GM13976 (cell line): ENCODE data around the gene NR6A1.

ENCODE experiments used
- DNase-seq: peaks from one replicate; pipeline ENCODE4 v3.0.0; 2012; ENCODE audit warnings: low spot score
- in situ Hi-C: fragments of 300-500 bp; cut with MboI; formaldehyde crosslinking; loops from one replicate; pipeline ENCODE4 v1.12.0; 2022; ENCODE audit warnings: low sequenced_read_pairs, mixed read lengths, inconsistent platforms; ENCODE audit not compliant: unreplicated experiment
- TF ChIP-seq, protein P1 (sequence below): IDR thresholded peaks from 2 replicates; pipeline ENCODE4 v1.5.1; 2012; ENCODE audit warnings: borderline replicate concordance, mild to moderate bottlenecking; ENCODE audit not compliant: insufficient read depth; ENCODE audit errors: extremely low read depth, missing control alignments, control extremely low read depth

Gene NR6A1

DNA sequence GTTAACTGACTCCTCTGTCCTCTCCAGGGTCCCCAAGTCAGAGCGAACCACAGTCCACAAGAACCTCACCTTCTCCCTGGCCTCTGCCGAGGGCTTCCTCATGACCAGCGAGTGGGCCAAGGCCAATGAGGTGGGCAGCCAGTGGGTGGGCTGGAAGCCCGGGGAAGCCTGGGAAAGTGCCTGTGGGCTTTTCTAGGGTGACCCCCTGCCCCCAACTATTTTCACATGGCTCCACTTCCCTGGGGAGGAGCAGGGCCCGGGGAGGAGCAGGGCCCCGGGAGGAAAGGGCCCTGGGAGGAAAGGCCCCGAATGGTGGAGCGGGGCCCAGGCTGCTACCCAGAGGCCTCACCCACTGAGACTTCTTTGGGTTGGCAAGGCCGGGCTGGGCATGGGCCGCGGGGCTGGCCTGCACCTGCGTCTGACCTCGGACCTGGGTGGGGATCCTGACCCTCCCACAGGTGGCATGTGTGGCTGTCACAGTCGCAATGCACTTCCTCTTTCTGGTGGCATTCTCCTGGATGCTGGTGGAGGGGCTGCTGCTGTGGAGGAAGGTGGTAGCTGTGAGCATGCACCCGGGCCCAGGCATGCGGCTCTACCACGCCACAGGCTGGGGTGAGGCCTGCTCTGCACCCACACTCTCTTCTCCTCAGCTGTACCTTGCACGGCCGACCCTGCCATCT lies 302.9 kb downstream of the NR6A1 start:
- in situ Hi-C loops, result no loop called here
- no peak for DNase-seq
- TF ChIP-seq, protein P1, sequence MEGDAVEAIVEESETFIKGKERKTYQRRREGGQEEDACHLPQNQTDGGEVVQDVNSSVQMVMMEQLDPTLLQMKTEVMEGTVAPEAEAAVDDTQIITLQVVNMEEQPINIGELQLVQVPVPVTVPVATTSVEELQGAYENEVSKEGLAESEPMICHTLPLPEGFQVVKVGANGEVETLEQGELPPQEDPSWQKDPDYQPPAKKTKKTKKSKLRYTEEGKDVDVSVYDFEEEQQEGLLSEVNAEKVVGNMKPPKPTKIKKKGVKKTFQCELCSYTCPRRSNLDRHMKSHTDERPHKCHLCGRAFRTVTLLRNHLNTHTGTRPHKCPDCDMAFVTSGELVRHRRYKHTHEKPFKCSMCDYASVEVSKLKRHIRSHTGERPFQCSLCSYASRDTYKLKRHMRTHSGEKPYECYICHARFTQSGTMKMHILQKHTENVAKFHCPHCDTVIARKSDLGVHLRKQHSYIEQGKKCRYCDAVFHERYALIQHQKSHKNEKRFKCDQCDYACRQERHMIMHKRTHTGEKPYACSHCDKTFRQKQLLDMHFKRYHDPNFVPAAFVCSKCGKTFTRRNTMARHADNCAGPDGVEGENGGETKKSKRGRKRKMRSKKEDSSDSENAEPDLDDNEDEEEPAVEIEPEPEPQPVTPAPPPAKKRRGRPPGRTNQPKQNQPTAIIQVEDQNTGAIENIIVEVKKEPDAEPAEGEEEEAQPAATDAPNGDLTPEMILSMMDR, result no peak

DNA sequence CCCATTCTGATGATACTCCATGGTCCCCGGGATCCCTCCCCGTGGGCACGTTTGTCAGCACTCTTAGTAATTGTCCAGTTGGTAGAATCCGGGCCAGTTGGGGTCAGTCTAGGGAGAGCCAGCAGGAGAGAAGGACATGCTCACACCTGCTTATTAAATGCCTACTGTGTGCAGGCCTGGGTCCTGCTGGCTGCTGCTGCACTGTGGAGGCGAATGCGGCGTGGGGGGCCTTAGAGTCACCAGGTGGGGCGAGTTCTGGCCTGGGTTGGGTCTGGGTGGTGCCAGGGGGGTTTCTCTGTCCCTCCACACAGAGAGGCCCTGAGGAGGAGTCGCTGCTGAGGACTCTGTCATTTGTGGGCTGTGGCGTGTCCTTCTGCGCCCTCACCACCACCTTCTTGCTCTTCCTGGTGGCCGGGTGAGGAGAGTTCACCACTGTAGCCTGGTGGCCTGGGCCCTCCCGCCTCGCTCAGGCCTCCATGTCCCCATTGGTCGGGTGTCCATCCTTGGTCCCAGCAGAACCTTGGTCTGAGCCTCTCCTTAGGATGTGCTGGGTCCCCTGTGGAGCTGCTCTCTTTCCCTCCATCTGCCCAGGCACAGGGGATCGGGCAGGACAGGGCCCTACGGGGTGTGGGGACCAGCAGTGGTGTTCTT lies 303.6 kb downstream of the NR6A1 start:
- TF ChIP-seq, protein P1, result no peak
- in situ Hi-C loops, result no loop called here
- DNase-seq, result no peak
